PC-3 (cell line): ENCODE results near the gene TOMM7. TPM values are rescaled to one million over a fixed set of nuclear protein-coding genes. Genes with fewer than 3 reads are reported as not detected.

ENCODE experiments used
- ATAC-seq: fragments of 200-7000 bp; cut with Tn5 transposase; 2 replicates; pipeline ENCODE4 v1.9.1; 2020; ENCODE audit warnings: mild to moderate bottlenecking, moderate library complexity
- BruUV-seq: library from RNA; stranded (reverse); fragments of 400-500 nt; replicated peaks from 2 replicates; lab custom pipeline; 2021; lab: Mats Ljungman, UMichigan
- CTCF ChIA-PET: fragments of 300-600 bp; sonication (Branson Sonifier 250); formaldehyde crosslinking; loops from one replicate; lab custom pipeline; 2022; ENCODE audit warnings: antibody characterized with exemption; lab: Charles Lee
- POLR2A ChIA-PET: fragments of 300-600 bp; sonication (Branson Sonifier 250); formaldehyde crosslinking; loops from one replicate; lab custom pipeline; 2022; ENCODE audit warnings: antibody characterized with exemption; ENCODE audit not compliant: unreplicated experiment; lab: Charles Lee
- DNase-seq: peaks from one replicate; pipeline ENCODE4 v3.0.0-alpha.2; 2015
- H2AFZ ChIP-seq: fragments of 300-600 bp; sonication (generic); 2 replicates; pipeline ENCODE4 v1.6.0; 2016; ENCODE audit warnings: antibody characterized with exemption, low read length
- H3F3A ChIP-seq: fragments of 300-600 bp; sonication (generic); one replicate; pipeline ENCODE4 v1.6.0; 2017; ENCODE audit warnings: antibody characterized with exemption, low read length, control low read depth, mild to moderate bottlenecking; ENCODE audit not compliant: unreplicated experiment
- H3K27ac ChIP-seq: fragments of 300-600 bp; sonication (generic); 2 replicates; pipeline ENCODE4 v1.5.1; 2016; ENCODE audit warnings: mild to moderate bottlenecking, low read length
- H3K27me3 ChIP-seq: fragments of 300-600 bp; sonication (generic); 2 replicates; pipeline ENCODE4 v1.6.1; 2016; ENCODE audit warnings: low read length, mixed read lengths
- H3K36me3 ChIP-seq: fragments of 300-600 bp; sonication (generic); 2 replicates; pipeline ENCODE4 v1.6.1; 2016; ENCODE audit warnings: low read depth, mixed run types, low read length, mixed read lengths
- H3K4me1 ChIP-seq: fragments of 300-600 bp; sonication (generic); 2 replicates; pipeline ENCODE4 v1.5.1; 2016; ENCODE audit warnings: low read length; ENCODE audit not compliant: insufficient read depth
- H3K4me2 ChIP-seq: fragments of 300-600 bp; sonication (generic); 2 replicates; pipeline ENCODE4 v1.6.0; 2016; ENCODE audit warnings: low read length
- H3K4me3 ChIP-seq: fragments of 300-600 bp; sonication (generic); 2 replicates; pipeline ENCODE4 v1.5.1; 2016; ENCODE audit warnings: mild to moderate bottlenecking, low read length, mixed read lengths
- H3K79me2 ChIP-seq: fragments of 300-600 bp; sonication (generic); 2 replicates; pipeline ENCODE4 v1.6.1; 2017; ENCODE audit warnings: low read length, mixed read lengths
- H3K9ac ChIP-seq: fragments of 300-600 bp; sonication (generic); 2 replicates; pipeline ENCODE4 v1.6.0; 2016; ENCODE audit warnings: mild to moderate bottlenecking, low read length
- H3K9me2 ChIP-seq: fragments of 300-600 bp; sonication (generic); replicated peaks from 2 replicates; pipeline ENCODE4 v1.6.1; 2016; ENCODE audit warnings: mixed run types, low read length, mixed read lengths
- H3K9me3 ChIP-seq: fragments of 300-600 bp; sonication (generic); 2 replicates; pipeline ENCODE4 v1.6.1; 2016; ENCODE audit warnings: low read length, mixed read lengths
- H4K20me1 ChIP-seq: fragments of 300-600 bp; sonication (generic); 2 replicates; pipeline ENCODE4 v1.6.1; 2016; ENCODE audit warnings: low read length, mixed read lengths
- EZH2 ChIP-seq: fragments of 300-600 bp; sonication (generic); IDR thresholded peaks from one replicate; pipeline ENCODE4 v1.6.1; 2017; ENCODE audit warnings: antibody characterized with exemption, mild to moderate bottlenecking, low read length; ENCODE audit not compliant: unreplicated experiment
- EZH2phosphoT487 ChIP-seq: fragments of 300-600 bp; sonication (generic); IDR thresholded peaks from 2 replicates; pipeline ENCODE4 v1.6.1; 2018; ENCODE audit warnings: mild to moderate bottlenecking, antibody characterized with exemption, low read length, borderline replicate concordance
- intact Hi-C: fragments of 100-400 bp; cut with micrococcal nuclease; formaldehyde crosslinking; loops from 2 replicates; pipeline ENCODE4 v1.9.0; 2023
- total RNA-seq: library from RNA; depleted of rRNA; stranded (reverse); fragments of >200 nt; gene quantifications from 2 replicates; pipeline ENCODE4 v1.2.3, GENCODE V29; 2014
- TF ChIP-seq, protein P1 (sequence below): fragments of 300-600 bp; sonication (generic); conservative IDR thresholded peaks from 2 replicates; pipeline ENCODE4 v1.5.1; 2017; ENCODE audit warnings: antibody characterized with exemption, low read depth, mild to moderate bottlenecking, low read length

TOMM7 gene
- total RNA-seq, 1 experiment from 2014 or later: 151 TPM

DNA sequence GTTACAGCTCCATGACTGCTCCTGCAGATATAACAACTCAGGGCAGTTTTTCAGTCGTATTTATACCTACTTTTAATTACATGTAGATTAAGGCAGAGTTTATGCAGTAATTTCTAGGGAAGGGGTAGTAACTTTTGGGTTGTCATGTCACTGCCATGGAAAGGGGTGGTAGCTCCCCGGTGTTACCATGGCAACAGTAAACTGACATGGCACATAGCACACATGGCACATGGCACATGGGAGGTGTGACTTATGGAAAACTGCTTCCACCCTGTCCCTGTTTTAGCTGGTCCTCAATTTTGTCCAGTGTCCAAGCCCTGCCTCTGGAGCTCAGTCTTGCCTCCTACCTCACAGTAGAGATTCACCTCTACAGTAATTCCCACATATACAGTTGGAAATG is 3.9 kb upstream of the TOMM7 start:
- Histone ChIP-seq H3K27ac (no peak overlapping the region), H2AFZ (no peak overlapping the region), H3K79me2 (peaks cover 10% of the 10 kb centered on the region), H3F3A (no peaks in the 10 kb centered on the region), H3K9me3 (no peaks in the 10 kb centered on the region), H4K20me1 (no peaks in the 10 kb centered on the region), H3K36me3 (no peaks in the 10 kb centered on the region), H3K4me2 (no peak overlapping the region), H3K27me3 (no peaks in the 10 kb centered on the region), H3K4me1 (peaks cover 9% of the 10 kb centered on the region), H3K9ac (no peak overlapping the region), H3K4me3 (no peak overlapping the region), H3K9me2 (0 out of 2 replicates have a peak, but pooled peaks cover 4% of the 10 kb centered on the region)
- POLR2A ChIA-PET: no interaction called here
- no TSS peak for BruUV-seq
- ATAC-seq: no peak
- CTCF ChIA-PET: no interaction called here
- no peak for TF ChIP-seq EZH2phosphoT487
- no peak for TF ChIP-seq EZH2
- TF ChIP-seq, protein P1, sequence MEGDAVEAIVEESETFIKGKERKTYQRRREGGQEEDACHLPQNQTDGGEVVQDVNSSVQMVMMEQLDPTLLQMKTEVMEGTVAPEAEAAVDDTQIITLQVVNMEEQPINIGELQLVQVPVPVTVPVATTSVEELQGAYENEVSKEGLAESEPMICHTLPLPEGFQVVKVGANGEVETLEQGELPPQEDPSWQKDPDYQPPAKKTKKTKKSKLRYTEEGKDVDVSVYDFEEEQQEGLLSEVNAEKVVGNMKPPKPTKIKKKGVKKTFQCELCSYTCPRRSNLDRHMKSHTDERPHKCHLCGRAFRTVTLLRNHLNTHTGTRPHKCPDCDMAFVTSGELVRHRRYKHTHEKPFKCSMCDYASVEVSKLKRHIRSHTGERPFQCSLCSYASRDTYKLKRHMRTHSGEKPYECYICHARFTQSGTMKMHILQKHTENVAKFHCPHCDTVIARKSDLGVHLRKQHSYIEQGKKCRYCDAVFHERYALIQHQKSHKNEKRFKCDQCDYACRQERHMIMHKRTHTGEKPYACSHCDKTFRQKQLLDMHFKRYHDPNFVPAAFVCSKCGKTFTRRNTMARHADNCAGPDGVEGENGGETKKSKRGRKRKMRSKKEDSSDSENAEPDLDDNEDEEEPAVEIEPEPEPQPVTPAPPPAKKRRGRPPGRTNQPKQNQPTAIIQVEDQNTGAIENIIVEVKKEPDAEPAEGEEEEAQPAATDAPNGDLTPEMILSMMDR: no peak
- no peak for DNase-seq
- intact Hi-C loops: no loop called here

DNA sequence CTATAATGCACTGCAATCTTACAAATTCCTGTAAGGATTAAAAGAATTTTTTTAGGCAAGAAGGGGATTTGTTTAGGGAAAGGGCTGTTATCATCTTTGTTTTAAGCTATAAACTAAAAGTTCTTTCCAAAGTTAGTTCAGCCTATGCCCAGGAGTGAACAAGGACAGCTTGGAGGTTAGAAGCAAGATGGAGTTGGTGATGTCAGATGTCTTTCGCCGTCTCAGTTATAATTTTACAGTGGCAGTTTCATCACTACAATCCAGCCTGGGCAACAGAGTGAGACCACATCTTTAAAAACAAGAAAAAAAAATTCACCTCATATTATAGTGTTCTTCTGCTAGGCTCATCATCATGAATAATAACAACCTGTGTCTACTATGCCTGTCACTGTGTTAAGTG is 2.1 kb upstream of the TOMM7 start:
- Histone ChIP-seq H3K36me3 (no peaks in the 10 kb centered on the region), H3F3A (no peaks in the 10 kb centered on the region), H3K4me2 (no peak overlapping the region), H3K9me3 (no peaks in the 10 kb centered on the region), H3K4me3 (no peak overlapping the region), H3K4me1 (peaks cover 27% of the 10 kb centered on the region), H3K27ac (no peak overlapping the region), H3K9ac (no peak overlapping the region), H3K27me3 (no peaks in the 10 kb centered on the region), H2AFZ (no peak overlapping the region), H3K9me2 (0 out of 2 replicates have a peak, but pooled peaks cover 4% of the 10 kb centered on the region), H4K20me1 (peaks cover 5% of the 10 kb centered on the region; the same call in 1 of the 2 replicates), H3K79me2 (peaks cover 29% of the 10 kb centered on the region)
- no peak for ATAC-seq
- TF ChIP-seq EZH2phosphoT487 (no peak), EZH2 (no peak)
- TF ChIP-seq, protein P1: no peak
- no peak for DNase-seq
- intact Hi-C loops: loop anchor here (5.0 kb wide), 1 partner anchor 358 kb away; the partner anchor contains the start of gene NUP42
- no TSS peak for BruUV-seq
- ChIA-PET CTCF (interaction anchor here (0.6 kb wide), 1 partner anchor 241 kb away, joined by 3 read pairs; no protein-coding TSS in a partner anchor), POLR2A (interaction anchor here (0.6 kb wide), 1 partner anchor 1328 kb away, joined by 20 read pairs; no protein-coding TSS in a partner anchor)

DNA sequence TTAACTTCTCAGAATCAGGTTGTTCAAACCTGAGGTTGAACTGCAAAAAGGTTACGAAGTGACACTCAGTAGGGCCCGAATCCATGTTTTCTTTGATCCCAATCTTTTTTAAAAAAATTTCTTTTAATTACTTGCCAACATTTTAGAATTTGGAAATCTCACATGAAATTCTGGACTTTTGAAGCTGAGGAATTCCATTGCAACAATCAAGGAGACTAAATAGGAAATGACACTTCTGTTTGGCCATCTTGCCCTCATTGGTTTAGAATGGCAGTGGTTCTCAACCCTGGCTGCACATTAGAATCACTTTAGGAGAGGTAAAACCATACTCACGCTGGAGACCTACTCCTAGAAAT is 471 bp upstream of the TOMM7 start:
- Histone ChIP-seq H3K4me2 (peak overlapping the region; percentile 97), H3K9me2 (0 out of 2 replicates have a peak, but pooled peaks cover 4% of the 10 kb centered on the region), H3F3A (no peaks in the 10 kb centered on the region), H3K9ac (peak overlapping the region; percentile 95), H3K79me2 (peaks cover 42% of the 10 kb centered on the region), H3K4me3 (peak overlapping the region; percentile 89), H3K36me3 (no peaks in the 10 kb centered on the region; the same call in 1 of the 2 replicates), H4K20me1 (peaks cover 5% of the 10 kb centered on the region; the same call in 1 of the 2 replicates), H3K9me3 (no peaks in the 10 kb centered on the region), H3K27me3 (no peaks in the 10 kb centered on the region), H3K4me1 (peaks cover 31% of the 10 kb centered on the region), H2AFZ (peak overlapping the region; percentile 92), H3K27ac (no peak overlapping the region; the same call in 1 of the 2 replicates)
- no peak for DNase-seq
- TF ChIP-seq, protein P1: no peak
- no peak for TF ChIP-seq EZH2phosphoT487
- TF ChIP-seq EZH2: no peak
- intact Hi-C loops: loop anchor here (2.0 to 5.0 kb wide), 4 partner anchors 150 to 359 kb away; partner anchors contain the start of genes HYCC1 and NUP42
- TSS peak; percentile 92 for BruUV-seq
- POLR2A ChIA-PET: interaction anchor here (0.6 kb wide), 1 partner anchor 130 kb away, joined by 4 read pairs; no protein-coding TSS in a partner anchor
- CTCF ChIA-PET: no interaction called here
- ATAC-seq: no peak; the same call in 1 of the 2 replicates
